DOHH2 (cell line): ENCODE data around the gene AFAP1.
"Not testable (repeated sequence)": the region's sequence is repeated elsewhere in the genome, so short reads cannot be mapped to it uniquely, and the experiment has no call there.

Experiments used
- H3F3A ChIP-seq: fragments of 200-600 bp; sonication (generic), shearing (Covaris generic); 2 replicates; pipeline ENCODE4 v1.6.0; 2016; ENCODE audit warnings: antibody characterized with exemption, mild to moderate bottlenecking; ENCODE audit not compliant: control insufficient read depth, insufficient read depth
- H3K27ac ChIP-seq: fragments of 200-600 bp; sonication (generic); 2 replicates; pipeline ENCODE4 v1.5.1; 2014; ENCODE audit warnings: low read depth, mild to moderate bottlenecking, low read length, moderate library complexity
- H3K27me3 ChIP-seq: fragments of 200-600 bp; sonication (generic); 2 replicates; pipeline ENCODE4 v1.6.1; 2014; ENCODE audit warnings: mild to moderate bottlenecking, low read length, mixed read lengths; ENCODE audit not compliant: control insufficient read depth
- H3K36me3 ChIP-seq: fragments of 200-600 bp; sonication (generic); 2 replicates; pipeline ENCODE4 v1.6.1; 2014; ENCODE audit warnings: mild to moderate bottlenecking, low read length, moderate library complexity, mixed read lengths; ENCODE audit not compliant: control insufficient read depth
- H3K4me1 ChIP-seq: fragments of 200-600 bp; sonication (generic); 2 replicates; pipeline ENCODE4 v1.6.1; 2014; ENCODE audit warnings: mild to moderate bottlenecking, low read length, mixed read lengths; ENCODE audit not compliant: control insufficient read depth
- H3K4me2 ChIP-seq: fragments of 200-600 bp; sonication (generic); 2 replicates; pipeline ENCODE4 v1.6.0; 2014; ENCODE audit warnings: mild to moderate bottlenecking, low read length, moderate library complexity
- H3K4me3 ChIP-seq: fragments of 200-600 bp; sonication (generic); 2 replicates; pipeline ENCODE4 v1.5.1; 2014; ENCODE audit warnings: mild to moderate bottlenecking, low read length, mixed read lengths
- H3K79me2 ChIP-seq: fragments of 200-600 bp; sonication (generic); 2 replicates; pipeline ENCODE4 v1.6.1; 2014; ENCODE audit warnings: mild to moderate bottlenecking, low read length, mixed read lengths; ENCODE audit not compliant: control insufficient read depth
- H3K9me2 ChIP-seq: fragments of 200-600 bp; sonication (generic); replicated peaks from 2 replicates; pipeline ENCODE4 v1.6.1; 2014; ENCODE audit warnings: mild to moderate bottlenecking, low read length, mixed read lengths; ENCODE audit not compliant: control insufficient read depth
- H3K9me3 ChIP-seq: fragments of 200-600 bp; sonication (generic); 2 replicates; pipeline ENCODE4 v1.6.1; 2014; ENCODE audit warnings: antibody characterized with exemption, low read length, mixed read lengths; ENCODE audit not compliant: control insufficient read depth, insufficient read depth
- H4K20me1 ChIP-seq: fragments of 200-600 bp; sonication (generic); 2 replicates; pipeline ENCODE4 v1.6.0; 2014; ENCODE audit warnings: low read depth, mild to moderate bottlenecking, antibody characterized with exemption, low read length, moderate library complexity; ENCODE audit not compliant: control insufficient read depth, insufficient read depth
- CTCF ChIP-seq: fragments of 200-600 bp; sonication (generic); IDR thresholded peaks from one replicate; pipeline ENCODE4 v1.5.1; 2014; ENCODE audit warnings: antibody characterized with exemption, mild to moderate bottlenecking, low read depth, low read length; ENCODE audit not compliant: poor library complexity, severe bottlenecking
- EZH2phosphoT487 ChIP-seq: fragments of 200-600 bp; sonication (generic); IDR thresholded peaks from 2 replicates; pipeline ENCODE4 v1.6.1; 2017; ENCODE audit warnings: borderline replicate concordance, mild to moderate bottlenecking, antibody characterized with exemption, low read length, moderate library complexity, mixed read lengths

AFAP1 gene

GRCh38 chr4:7924570-7924969, 15.1 kb downstream of the AFAP1 start:
- Histone ChIP-seq H3F3A (no peaks in the 10 kb centered on the region), H3K36me3 (no peaks in the 10 kb centered on the region), H3K4me1 (no peaks in the 10 kb centered on the region), H3K79me2 (no peaks in the 10 kb centered on the region), H3K27me3 (no peaks in the 10 kb centered on the region), H3K4me3 (no peak overlapping the region), H3K9me2 (no peaks in the 10 kb centered on the region), H3K27ac (no peak overlapping the region), H3K4me2 (no peak overlapping the region), H4K20me1 (no peaks in the 10 kb centered on the region), H3K9me3 (no peaks in the 10 kb centered on the region)
- no peak for TF ChIP-seq EZH2phosphoT487
- TF ChIP-seq CTCF = no peak

GRCh38 chr4:7924163-7924562, 15.5 kb downstream of the AFAP1 start:
- Histone ChIP-seq H3K27ac (no peak overlapping the region), H3K4me2 (no peak overlapping the region), H3K4me1 (no peaks in the 10 kb centered on the region), H3K4me3 (no peak overlapping the region), H3K36me3 (no peaks in the 10 kb centered on the region), H3K27me3 (no peaks in the 10 kb centered on the region), H3K9me2 (no peaks in the 10 kb centered on the region), H3F3A (no peaks in the 10 kb centered on the region), H4K20me1 (no peaks in the 10 kb centered on the region), H3K79me2 (no peaks in the 10 kb centered on the region), H3K9me3 (no peaks in the 10 kb centered on the region)
- TF ChIP-seq CTCF (no peak), EZH2phosphoT487 (no peak)

GRCh38 chr4:7922466-7922865, 17.2 kb downstream of the AFAP1 start:
- no peak overlapping the region for H3K4me3 ChIP-seq
- 0 out of 2 replicates have a peak, but pooled peaks cover 1% of the 10 kb centered on the region for H3K27me3 ChIP-seq
- H3K27ac ChIP-seq = no peak overlapping the region
- no peaks in the 10 kb centered on the region for H3F3A ChIP-seq
- no peaks in the 10 kb centered on the region for H4K20me1 ChIP-seq
- H3K36me3 ChIP-seq = no peaks in the 10 kb centered on the region
- H3K79me2 ChIP-seq = no peaks in the 10 kb centered on the region
- H3K9me3 ChIP-seq = no peaks in the 10 kb centered on the region
- no peaks in the 10 kb centered on the region for H3K9me2 ChIP-seq
- TF ChIP-seq EZH2phosphoT487 = no peak
- TF ChIP-seq CTCF = no peak
- H3K4me1 ChIP-seq = no peaks in the 10 kb centered on the region
- no peak overlapping the region for H3K4me2 ChIP-seq

GRCh38 chr4:7918981-7919380, 20.7 kb downstream of the AFAP1 start:
- Histone ChIP-seq H3K79me2 (no peaks in the 10 kb centered on the region), H3K36me3 (no peaks in the 10 kb centered on the region), H3K9me3 (no peaks in the 10 kb centered on the region), H3K4me2 (no peak overlapping the region), H3K27ac (no peak overlapping the region), H3K4me1 (no peaks in the 10 kb centered on the region), H3F3A (no peaks in the 10 kb centered on the region), H3K9me2 (no peaks in the 10 kb centered on the region), H3K27me3 (peaks cover 6% of the 10 kb centered on the region; the same call in 1 of the 2 replicates), H4K20me1 (no peaks in the 10 kb centered on the region), H3K4me3 (no peak overlapping the region)
- TF ChIP-seq CTCF (no peak), EZH2phosphoT487 (no peak)

GRCh38 chr4:7918187-7918586, 21.5 kb downstream of the AFAP1 start:
- not testable (repeated sequence) for H3K27me3 ChIP-seq, H3K9me2 ChIP-seq, H3K27ac ChIP-seq, H4K20me1 ChIP-seq, H3K4me2 ChIP-seq, H3K4me1 ChIP-seq, H3F3A ChIP-seq, H3K36me3 ChIP-seq, H3K4me3 ChIP-seq, H3K9me3 ChIP-seq, H3K79me2 ChIP-seq
